Measurements from ENCODE around the gene PFDN5.

DNA sequence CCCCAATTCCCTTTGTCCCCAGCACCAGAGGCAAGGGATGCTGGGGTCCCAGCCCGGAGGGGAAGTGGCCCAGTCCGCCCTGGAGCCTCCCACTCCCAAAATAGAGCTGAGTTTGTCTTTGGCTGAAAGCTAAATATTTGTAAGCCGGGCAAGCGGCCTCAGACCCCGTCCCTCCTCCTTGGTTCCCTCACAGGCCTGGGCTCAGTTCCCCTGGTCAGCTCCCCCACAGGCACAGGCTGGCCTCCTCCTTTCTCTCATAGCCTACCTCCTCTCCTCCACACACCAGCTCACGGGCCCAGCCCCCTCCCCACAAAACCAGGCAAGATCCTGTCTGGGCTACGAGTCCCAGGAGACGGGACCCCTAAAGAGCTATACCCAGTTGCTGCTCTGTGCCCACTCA lies 39.5 kb downstream of the PFDN5 start:
- no peak for TF ChIP-seq MEF2A (IDR thresholded peaks at IDR 0.05; ENCODE audit: control insufficient read depth, low read depth, low read length)
- TF ChIP-seq ETV6 (IDR thresholded peaks at IDR 0.05; ENCODE audit: borderline replicate concordance in 1 of 2, low read depth in 2 of 2, low read length in 1 of 2), result no peak
- no peak for TF ChIP-seq ETV6 (CRISPR knock-in tag; IDR thresholded peaks at IDR 0.05; ENCODE audit: borderline replicate concordance)
- no peak for TF ChIP-seq CBFB (CRISPR knock-in tag; IDR thresholded peaks at IDR 0.05)
- TF ChIP-seq PTBP1 (IDR thresholded peaks at IDR 0.05; ENCODE audit: low read depth, low read length), result no peak
- TF ChIP-seq CBX1 (IDR thresholded peaks at IDR 0.05; ENCODE audit: low read depth), result no peak
- TF ChIP-seq, protein P1, sequence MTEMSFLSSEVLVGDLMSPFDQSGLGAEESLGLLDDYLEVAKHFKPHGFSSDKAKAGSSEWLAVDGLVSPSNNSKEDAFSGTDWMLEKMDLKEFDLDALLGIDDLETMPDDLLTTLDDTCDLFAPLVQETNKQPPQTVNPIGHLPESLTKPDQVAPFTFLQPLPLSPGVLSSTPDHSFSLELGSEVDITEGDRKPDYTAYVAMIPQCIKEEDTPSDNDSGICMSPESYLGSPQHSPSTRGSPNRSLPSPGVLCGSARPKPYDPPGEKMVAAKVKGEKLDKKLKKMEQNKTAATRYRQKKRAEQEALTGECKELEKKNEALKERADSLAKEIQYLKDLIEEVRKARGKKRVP (CRISPR knock-in tag; IDR thresholded peaks at IDR 0.05), result no peak
- TF ChIP-seq NFE2L1 (tag; IDR thresholded peaks at IDR 0.05; ENCODE audit: borderline replicate concordance, low read depth), result no peak
- no peak for TF ChIP-seq SUPT5H (IDR thresholded peaks at IDR 0.05)
- TF ChIP-seq, protein P2, sequence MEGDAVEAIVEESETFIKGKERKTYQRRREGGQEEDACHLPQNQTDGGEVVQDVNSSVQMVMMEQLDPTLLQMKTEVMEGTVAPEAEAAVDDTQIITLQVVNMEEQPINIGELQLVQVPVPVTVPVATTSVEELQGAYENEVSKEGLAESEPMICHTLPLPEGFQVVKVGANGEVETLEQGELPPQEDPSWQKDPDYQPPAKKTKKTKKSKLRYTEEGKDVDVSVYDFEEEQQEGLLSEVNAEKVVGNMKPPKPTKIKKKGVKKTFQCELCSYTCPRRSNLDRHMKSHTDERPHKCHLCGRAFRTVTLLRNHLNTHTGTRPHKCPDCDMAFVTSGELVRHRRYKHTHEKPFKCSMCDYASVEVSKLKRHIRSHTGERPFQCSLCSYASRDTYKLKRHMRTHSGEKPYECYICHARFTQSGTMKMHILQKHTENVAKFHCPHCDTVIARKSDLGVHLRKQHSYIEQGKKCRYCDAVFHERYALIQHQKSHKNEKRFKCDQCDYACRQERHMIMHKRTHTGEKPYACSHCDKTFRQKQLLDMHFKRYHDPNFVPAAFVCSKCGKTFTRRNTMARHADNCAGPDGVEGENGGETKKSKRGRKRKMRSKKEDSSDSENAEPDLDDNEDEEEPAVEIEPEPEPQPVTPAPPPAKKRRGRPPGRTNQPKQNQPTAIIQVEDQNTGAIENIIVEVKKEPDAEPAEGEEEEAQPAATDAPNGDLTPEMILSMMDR (IDR thresholded peaks at IDR 0.05 in 2 of 3, conservative IDR thresholded peaks at IDR 0.05 in 1 of 3; ENCODE audit: insufficient read depth in 2 of 3, low read depth in 1 of 3, low read length in 3 of 3), result no peak
- no peak for TF ChIP-seq ZNF318 (IDR thresholded peaks at IDR 0.05; ENCODE audit: borderline replicate concordance in 1 of 2, low read depth in 1 of 2)
- no peak for TF ChIP-seq ZBTB40 (IDR thresholded peaks at IDR 0.05)
- TF ChIP-seq ZBTB40 (CRISPR knock-in tag; IDR thresholded peaks at IDR 0.05), result no peak

Data from K562 (cell line).